HepG2 (cell line): ENCODE results near the gene KLHDC4. TPM values are rescaled to one million over a fixed set of nuclear protein-coding genes. Genes with fewer than 3 reads are reported as not detected.

Experiments used
- CREB3 ChIP-seq: sonication (generic); formaldehyde crosslinking; IDR thresholded peaks from 2 replicates; pipeline ENCODE4 v1.5.0; 2020; ENCODE audit warnings: missing genetic modification reagents
- ELF3 ChIP-seq: IDR thresholded peaks from 2 replicates; pipeline ENCODE4 v1.6.1; 2016; ENCODE audit warnings: missing genetic modification reagents, missing compliant biosample characterization
- ERF ChIP-seq: IDR thresholded peaks from 2 replicates; pipeline ENCODE4 v1.6.1; 2018; ENCODE audit warnings: missing biosample characterization, missing genetic modification reagents
- FOXA1 ChIP-seq, 2 experiments: fragments of 450-650 bp in 1 of 2; sonication (generic) in 1 of 2; formaldehyde crosslinking in 1 of 2; IDR thresholded peaks; 2 replicates each; pipeline versions ENCODE4 v1.4.0 to v1.6.1; 2016 to 2020; ENCODE audit warnings: missing genetic modification reagents in 1 of 2
- FOXA3 ChIP-seq: IDR thresholded peaks from 2 replicates; pipeline ENCODE4 v1.6.1; 2016; ENCODE audit warnings: missing genetic modification reagents, missing compliant biosample characterization
- HHEX ChIP-seq: IDR thresholded peaks from 2 replicates; pipeline ENCODE4 v1.6.1; 2016; ENCODE audit warnings: control low read depth
- HIC2 ChIP-seq: sonication (generic); formaldehyde crosslinking; IDR thresholded peaks from 2 replicates; pipeline ENCODE4 v1.9.0; 2022; ENCODE audit warnings: low read depth, missing genetic modification reagents
- KAT8 ChIP-seq: IDR thresholded peaks from 2 replicates; pipeline ENCODE4 v1.6.1; 2016; ENCODE audit warnings: missing genetic modification reagents, missing compliant biosample characterization
- KDM3A ChIP-seq: IDR thresholded peaks from 2 replicates; pipeline ENCODE4 v1.6.1; 2018; ENCODE audit warnings: low read depth, missing compliant biosample characterization
- KLF11 ChIP-seq: IDR thresholded peaks from 2 replicates; pipeline ENCODE4 v1.6.1; 2016; ENCODE audit warnings: missing compliant biosample characterization
- MEIS2 ChIP-seq: sonication (generic); formaldehyde crosslinking; IDR thresholded peaks from 2 replicates; pipeline ENCODE4 v1.9.0; 2021; ENCODE audit warnings: mild to moderate bottlenecking, missing genetic modification reagents
- NR2F1 ChIP-seq, 2 experiments: fragments of 450-650 bp in 1 of 2; formaldehyde crosslinking in 1 of 2; IDR thresholded peaks; 2 replicates each; pipeline versions ENCODE4 v1.5.0 to v1.6.1; 2016 to 2020; ENCODE audit warnings: mild to moderate bottlenecking in 1 of 2, missing compliant biosample characterization in 1 of 2, missing genetic modification reagents in 1 of 2, moderate library complexity in 1 of 2
- NR2F6 ChIP-seq, 2 experiments: IDR thresholded peaks; 2 replicates each; pipeline ENCODE4 v1.6.1; 2016; ENCODE audit warnings: antibody characterized with exemption in 1 of 2, mild to moderate bottlenecking in 1 of 2
- SNAPC2 ChIP-seq: sonication (generic); formaldehyde crosslinking; IDR thresholded peaks from 2 replicates; pipeline ENCODE4 v1.8.1; 2022; ENCODE audit warnings: mild to moderate bottlenecking, missing genetic modification reagents
- SP140L ChIP-seq: sonication (generic); formaldehyde crosslinking; IDR thresholded peaks from 2 replicates; pipeline ENCODE4 v1.4.0; 2020; ENCODE audit warnings: missing genetic modification reagents, borderline replicate concordance
- STAG1 ChIP-seq: sonication (generic); formaldehyde crosslinking; IDR thresholded peaks from 2 replicates; pipeline ENCODE4 v1.4.0; 2020; ENCODE audit warnings: missing genetic modification reagents
- SUZ12 ChIP-seq: fragments of 150-350 bp; IDR thresholded peaks from 2 replicates; pipeline ENCODE4 v1.6.1; 2014; ENCODE audit warnings: low read depth, low read length
- THAP11 ChIP-seq: IDR thresholded peaks from 2 replicates; pipeline ENCODE4 v1.6.1; 2016; ENCODE audit warnings: missing biosample characterization, missing genetic modification reagents
- YEATS4 ChIP-seq: sonication (generic); formaldehyde crosslinking; IDR thresholded peaks from 2 replicates; pipeline ENCODE4 v1.4.0; 2020; ENCODE audit warnings: missing genetic modification reagents, borderline replicate concordance
- ZBTB42 ChIP-seq: sonication (generic); formaldehyde crosslinking; IDR thresholded peaks from 2 replicates; pipeline ENCODE4 v1.5.0; 2020; ENCODE audit warnings: mild to moderate bottlenecking, missing genetic modification reagents
- ZMYM3 ChIP-seq: sonication (generic); formaldehyde crosslinking; IDR thresholded peaks from 2 replicates; pipeline ENCODE4 v1.5.1; 2020; ENCODE audit warnings: mild to moderate bottlenecking, missing genetic modification reagents
- ZNF160 ChIP-seq: sonication (generic); formaldehyde crosslinking; IDR thresholded peaks from 2 replicates; pipeline ENCODE4 v1.8.0; 2022; ENCODE audit warnings: mild to moderate bottlenecking, inconsistent platforms, missing genetic modification reagents
- ZNF280D ChIP-seq: sonication (generic); formaldehyde crosslinking; IDR thresholded peaks from 2 replicates; pipeline ENCODE4 v1.5.1; 2020; ENCODE audit warnings: mild to moderate bottlenecking, missing genetic modification reagents
- ZNF331 ChIP-seq: sonication (generic); formaldehyde crosslinking; IDR thresholded peaks from 2 replicates; pipeline ENCODE4 v1.4.0; 2020; ENCODE audit warnings: missing genetic modification reagents
- ZNF615 ChIP-seq: sonication (generic); formaldehyde crosslinking; IDR thresholded peaks from 2 replicates; pipeline ENCODE4 v1.5.0; 2020; ENCODE audit warnings: mild to moderate bottlenecking, missing genetic modification reagents, borderline replicate concordance
- ZNF629 ChIP-seq: sonication (generic); formaldehyde crosslinking; conservative IDR thresholded peaks from 2 replicates; pipeline ENCODE4 v1.5.0; 2020; ENCODE audit warnings: missing genetic modification reagents
- ZNF672 ChIP-seq: sonication (generic); formaldehyde crosslinking; IDR thresholded peaks from 2 replicates; pipeline ENCODE4 v1.8.1; 2022; ENCODE audit warnings: missing genetic modification reagents
- polyA plus RNA-seq, 8 experiments: library from polyadenylated mRNA; depleted of rRNA in 3 of 8; stranded (reverse) in 7 of 8; unstranded in 1 of 8; fragments of >200 nt; fragmentation: Illumina TruSeq in 4 of 8; extraction: Trizol in 4 of 8; gene quantifications; 2 replicates each; pipeline versions ENCODE4 v1.2.1 to v1.2.3, GENCODE V29; 2011 to 2016; ENCODE audit warnings: low read depth in 4 of 8, missing spikeins in 1 of 8, mixed read lengths in 1 of 8; ENCODE audit not compliant: insufficient read depth in 1 of 8
- total RNA-seq, 5 experiments: library from RNA; depleted of rRNA; stranded (reverse); fragments of >200 nt; fragmentation: Illumina TruSeq; extraction: Trizol; gene quantifications; 2 replicates each; pipeline ENCODE4 v1.2.3, GENCODE V29; 2016; ENCODE audit warnings: low read depth in 1 of 5

KLHDC4 gene
- total and polyA plus RNA-seq, 2 of the 13 experiments (the other 11 are each of a cell fraction or from before 2014, with no cell fraction given): 18.7 to 31.8 TPM

- TF ChIP-seq ZNF280D (CRISPR knock-in tag) (0 out of 2 replicates have a peak, but pooled peaks have one; percentile 13), ZNF160 (CRISPR knock-in tag) (peak; percentile 62; the same call in 1 of the 2 replicates), ERF (CRISPR knock-in tag) (peak; percentile 28; the same call in 1 of the 2 replicates), HIC2 (peak; percentile 49; the same call in 1 of the 2 replicates), KDM3A (CRISPR knock-in tag) (peak; percentile 33; the same call in 1 of the 2 replicates), SP140L (no peak), ZBTB42 (CRISPR knock-in tag) (no peak), FOXA1 (IDR thresholded peaks at IDR 0.05) (no peak), FOXA1 (CRISPR knock-in tag; IDR thresholded peaks at IDR 0.05) (peak; percentile 43), NR2F1 (CRISPR knock-in tag; IDR thresholded peaks at IDR 0.05) (peak in 1 of 2 experiments; percentile 18; a peak in 1 of 4 replicates), ZNF615 (CRISPR knock-in tag) (no peak), YEATS4 (CRISPR knock-in tag) (0 out of 2 replicates have a peak, but pooled peaks have one; percentile 43), ZNF331 (CRISPR knock-in tag) (peak; percentile 80), ZMYM3 (CRISPR knock-in tag) (peak; percentile 59), FOXA3 (CRISPR knock-in tag) (peak; percentile 58; the same call in 1 of the 2 replicates), ZNF629 (0 out of 2 replicates have a peak, but pooled peaks have one; percentile 17), SNAPC2 (CRISPR knock-in tag) (no peak), NR2F6 (IDR thresholded peaks at IDR 0.05) (no peak; the same call in 1 of the 2 replicates), NR2F6 (CRISPR knock-in tag; IDR thresholded peaks at IDR 0.05) (peak; percentile 79), KAT8 (CRISPR knock-in tag) (0 out of 2 replicates have a peak, but pooled peaks have one; percentile 28), HHEX (CRISPR knock-in tag) (0 out of 2 replicates have a peak, but pooled peaks have one; percentile 7), CREB3 (CRISPR knock-in tag) (no peak), ZNF672 (CRISPR knock-in tag) (no peak), STAG1 (CRISPR knock-in tag) (peak; percentile 77), ELF3 (CRISPR knock-in tag) (0 out of 2 replicates have a peak, but pooled peaks have one; percentile 39), THAP11 (0 out of 2 replicates have a peak, but pooled peaks have one; percentile 26), MEIS2 (CRISPR knock-in tag) (peak; percentile 59; the same call in 1 of the 2 replicates), KLF11 (CRISPR knock-in tag) (0 out of 2 replicates have a peak, but pooled peaks have one; percentile 74), SUZ12 (no peak)
Observed at GRCh38 chr16:87815567-87815966, 49.8 kb upstream of the KLHDC4 start (continued).
